GM19023 (cell line): ENCODE data around the gene SPECC1L.

Experiments used
- ATAC-seq: cut with Tn5 transposase; IDR thresholded peaks from one replicate; pipeline ENCODE4 v1.9.1; 2021; ENCODE audit warnings: mild to moderate bottlenecking, moderate library complexity; ENCODE audit not compliant: unreplicated experiment

SPECC1L gene

DNA sequence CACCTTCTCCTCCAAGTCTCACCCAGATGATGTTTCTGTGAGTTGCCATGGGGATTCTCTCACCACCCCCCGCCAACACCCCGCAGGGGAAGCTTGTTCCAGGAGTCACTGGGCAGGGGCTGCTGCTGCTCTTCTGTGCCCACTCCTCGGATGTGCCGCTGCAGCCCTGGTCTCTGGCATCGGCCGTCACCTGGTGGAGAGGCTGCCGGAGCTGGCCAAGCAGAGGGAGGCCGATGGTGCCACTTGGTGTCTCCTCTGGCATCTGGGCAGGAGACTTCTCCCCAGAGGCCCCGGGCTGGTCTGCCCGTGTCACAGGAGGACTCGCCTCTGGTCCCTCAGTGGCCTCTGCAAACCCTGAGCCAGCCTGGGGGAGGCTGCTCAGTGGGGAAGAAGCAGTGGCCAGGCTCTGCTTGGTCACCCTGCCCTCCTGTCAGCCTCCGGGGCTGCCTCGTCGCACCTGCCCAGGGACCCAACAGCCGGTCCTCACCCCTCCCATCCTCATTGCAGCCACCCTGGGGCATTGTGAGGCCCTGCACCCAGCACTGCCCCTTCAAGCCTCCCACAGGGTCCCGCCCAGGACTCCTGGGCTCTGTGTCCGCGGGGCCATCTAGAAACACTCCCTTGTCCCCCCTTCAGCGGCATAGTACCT, 156.3 kb downstream of the SPECC1L start:
- peak; percentile 4 for ATAC-seq

DNA sequence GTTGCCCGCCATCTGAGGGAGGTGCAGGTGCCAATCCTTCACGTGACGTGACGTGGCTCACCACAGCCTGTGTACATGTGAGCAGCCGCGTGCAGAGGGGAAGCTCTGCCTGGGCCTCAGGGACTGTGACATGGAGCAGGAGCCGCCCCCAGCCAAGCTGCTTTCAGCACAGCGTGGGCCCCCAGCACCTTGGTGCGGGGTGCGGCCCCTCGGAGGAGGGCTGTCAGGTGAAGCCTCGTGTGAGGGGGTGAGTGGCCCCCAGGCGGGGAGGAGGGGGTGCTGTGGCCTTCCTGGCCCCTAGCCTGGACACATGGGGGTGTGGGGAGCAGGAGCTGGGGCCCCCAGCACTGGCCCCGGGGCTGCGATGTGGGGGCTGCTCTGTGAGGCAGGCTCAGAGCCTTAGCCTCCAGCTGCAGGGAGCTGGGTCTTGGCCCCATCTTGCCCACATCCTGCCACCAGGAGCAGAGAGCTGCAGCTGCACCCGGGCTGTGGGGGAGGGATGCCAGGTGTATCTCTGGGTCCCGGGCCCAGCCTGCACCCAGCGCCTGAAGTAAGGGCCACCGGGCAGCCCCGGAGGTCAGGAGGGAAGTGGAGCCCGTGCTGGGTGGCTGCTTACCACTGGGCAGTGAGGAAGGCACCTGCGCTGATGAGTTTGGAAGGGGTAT, 157.0 kb downstream of the SPECC1L start, which contains the start of gene ADORA2A:
Gene ADORA2A (plus strand): TSS at position 100 of the 665 bp plus-strand sequence. CDS start 5,806 bp downstream, outside the sequence.
- ATAC-seq = peak; percentile 53

GRCh38 chr22:24428751-24429410, 158.2 kb downstream of the SPECC1L start:
- no peak for ATAC-seq

GRCh38 chr22:24429411-24430365, 159.1 kb downstream of the SPECC1L start:
- no peak for ATAC-seq

- ATAC-seq = no peak
These were observed 160.0 kb downstream of the SPECC1L start for GRCh38 chr22:24430431-24431308.

- ATAC-seq = no peak
These were observed 160.8 kb downstream of the SPECC1L start for GRCh38 chr22:24431309-24432034.

DNA sequence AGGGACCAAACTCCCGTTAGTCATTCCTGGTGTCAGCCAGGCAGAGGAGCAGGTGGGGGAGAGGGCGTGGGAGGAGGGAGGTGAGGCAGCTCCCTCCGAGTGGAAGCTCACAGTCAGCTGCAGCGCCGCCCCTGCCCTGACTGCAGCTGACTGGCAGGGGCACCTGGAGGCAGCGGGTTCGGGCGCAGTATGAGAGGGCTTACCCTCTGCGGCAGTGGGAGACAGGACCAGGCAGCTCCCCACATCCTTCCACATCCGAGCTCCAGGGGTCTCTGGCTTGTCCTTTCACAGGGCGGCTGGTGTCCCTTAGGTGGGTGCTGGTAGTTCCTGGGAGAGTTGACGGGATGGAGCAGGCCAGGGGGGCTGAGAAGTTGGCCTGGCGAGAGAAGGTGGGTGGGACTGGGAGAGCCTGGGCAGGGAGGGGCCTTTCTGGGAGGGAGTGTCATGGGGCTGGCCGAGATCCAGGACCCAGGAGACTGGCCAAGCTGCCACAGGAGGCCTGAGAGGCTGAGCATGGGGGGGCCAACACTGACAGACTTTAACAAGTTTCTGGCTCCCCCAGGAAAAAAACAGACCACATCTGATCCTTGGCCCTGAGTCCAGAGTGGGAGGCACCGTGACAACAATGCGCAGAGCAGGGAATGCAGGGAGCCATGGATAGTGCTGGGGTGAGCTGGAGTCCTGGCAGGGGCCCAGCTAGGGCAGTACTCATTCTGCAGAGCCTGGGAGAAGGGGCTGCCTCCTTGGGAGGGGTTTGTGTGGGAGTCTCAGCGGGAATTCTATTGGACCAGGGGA, 161.6 kb downstream of the SPECC1L start:
- no peak for ATAC-seq

GRCh38 chr22:24433001-24433827, 162.6 kb downstream of the SPECC1L start:
- ATAC-seq = no peak

- peak; percentile 74 for ATAC-seq
These were observed 163.3 kb downstream of the SPECC1L start for GRCh38 chr22:24433828-24434470.

- peak; percentile 51 for ATAC-seq
These were observed 164.1 kb downstream of the SPECC1L start for GRCh38 chr22:24434471-24435322.

DNA sequence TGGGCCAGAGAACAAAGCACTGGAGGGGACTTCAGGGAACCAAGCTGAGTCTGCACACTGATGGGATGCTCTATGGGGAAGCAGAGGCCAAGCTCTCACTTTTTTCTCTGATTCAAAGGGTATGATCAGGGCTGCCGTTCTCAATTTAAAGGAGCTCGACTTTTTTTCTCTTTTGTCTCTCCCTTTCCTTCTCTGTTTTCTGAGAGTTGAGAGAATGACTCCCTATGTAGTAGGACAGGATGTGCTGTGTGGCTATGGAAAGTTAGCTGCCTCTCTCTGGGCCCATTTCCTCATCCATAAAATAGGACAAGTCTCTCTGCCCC, 164.7 kb downstream of the SPECC1L start:
- ATAC-seq = no peak

GRCh38 chr22:24435861-24436371, 165.3 kb downstream of the SPECC1L start:
- ATAC-seq = no peak

GRCh38 chr22:24436553-24436952, 165.9 kb downstream of the SPECC1L start:
- no peak for ATAC-seq

DNA sequence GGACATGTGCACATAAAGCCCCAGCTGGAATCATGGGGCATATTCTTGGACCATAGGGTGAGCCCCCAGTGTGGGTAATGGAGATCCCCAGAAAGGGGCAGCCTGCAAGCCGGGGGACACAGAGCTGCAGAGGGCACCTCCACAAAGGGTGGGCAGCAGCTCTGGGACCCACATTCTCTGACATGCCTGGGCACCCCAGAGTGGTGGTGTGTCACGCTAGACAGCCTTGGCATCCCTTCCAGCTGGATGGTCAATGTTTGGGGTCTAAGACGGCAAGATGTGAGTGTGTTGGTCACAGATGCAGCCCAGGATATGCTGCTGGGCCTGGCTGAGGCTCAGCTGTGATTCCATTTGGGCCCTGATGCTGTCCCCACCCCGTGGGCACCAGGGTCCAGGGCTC, 166.5 kb downstream of the SPECC1L start:
- no peak for ATAC-seq

- no peak for ATAC-seq
These were observed 167.2 kb downstream of the SPECC1L start for GRCh38 chr22:24437741-24438328.

GRCh38 chr22:24440270-24440717, 169.7 kb downstream of the SPECC1L start:
- ATAC-seq = no peak
